ENCODE measurements around the gene DUSP2.
"Not testable (repeated sequence)": the region's sequence is repeated elsewhere in the genome, so short reads cannot be mapped to it uniquely, and the experiment has no call there.

DUSP2 gene

GRCh38 chr2:96146881-96147592 lies 1.8 kb upstream of the DUSP2 start:
- Histone ChIP-seq H3K4me1 (ENCODE audit: control insufficient read depth in 1 of 2, insufficient read depth in 2 of 2, low read length in 2 of 2) (peaks cover 22 to 46% of the 10 kb centered on the region in 2 donors), H3K27me3 (ENCODE audit: control insufficient read depth in 1 of 2, insufficient read depth in 2 of 2, low read length in 2 of 2) (no peaks in the 10 kb centered on the region), H3K9ac (ENCODE audit: low read depth in 1 of 2, low read length in 2 of 2) (peak overlapping the region; percentile 17 to 32), H3K4me3 (ENCODE audit: low read depth in 1 of 2, low read length in 2 of 2) (peak overlapping the region in 1 of 2 donors; percentile 13), H3K36me3 (ENCODE audit: control insufficient read depth in 1 of 2, insufficient read depth in 2 of 2, low read length in 2 of 2) (no peaks in the 10 kb centered on the region), H3K27ac (ENCODE audit: low read depth, low read length) (peak overlapping the region; percentile 41), H3K9me3 (ENCODE audit: control insufficient read depth in 1 of 2, low read length in 2 of 2) (no peaks in the 10 kb centered on the region)

DNA sequence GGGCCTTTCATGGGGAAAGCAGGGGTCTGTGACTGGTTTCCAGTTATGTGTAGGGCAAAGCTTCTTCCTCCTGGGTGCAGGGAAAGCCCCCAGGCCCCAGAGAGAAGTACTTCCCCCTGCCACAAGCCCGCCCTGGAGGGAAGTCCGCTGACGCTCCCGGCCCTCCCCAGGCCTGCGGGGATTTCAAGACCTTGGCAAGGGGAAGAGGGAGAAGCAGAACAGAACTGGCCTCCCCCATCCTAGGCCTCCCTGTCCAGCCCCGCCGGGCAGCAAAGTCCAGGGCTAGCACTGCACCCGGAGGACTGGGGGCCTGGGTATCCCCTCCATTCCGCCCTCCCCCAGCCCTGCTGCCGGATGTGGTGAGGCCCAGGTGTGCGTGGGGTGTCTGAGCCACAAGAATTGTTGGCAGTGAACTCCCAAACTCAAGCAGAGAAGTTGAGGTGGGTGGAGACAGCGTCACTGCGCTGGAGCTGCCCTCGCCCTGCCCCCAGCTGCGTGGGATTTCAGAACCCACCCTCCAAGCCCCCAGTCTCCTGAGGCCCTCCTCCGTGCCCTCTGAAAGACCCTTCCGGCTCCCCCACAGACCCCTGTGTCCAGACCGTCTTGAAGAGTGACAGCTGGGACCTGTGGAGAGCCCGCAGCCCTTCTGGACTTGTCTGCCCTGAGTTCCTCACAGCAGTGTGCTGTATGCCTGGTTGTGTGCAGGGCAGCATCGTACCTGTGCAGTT lies 1.1 kb upstream of the DUSP2 start:
- peaks cover 22 to 46% of the 10 kb centered on the region in 2 donors for H3K4me1 ChIP-seq (ENCODE audit: control insufficient read depth in 1 of 2, insufficient read depth in 2 of 2, low read length in 2 of 2)
- no peaks in the 10 kb centered on the region for H3K36me3 ChIP-seq (ENCODE audit: control insufficient read depth in 1 of 2, insufficient read depth in 2 of 2, low read length in 2 of 2)
- H3K27ac ChIP-seq (ENCODE audit: low read depth, low read length), result peak overlapping the region; percentile 61
- H3K9me3 ChIP-seq (ENCODE audit: control insufficient read depth in 1 of 2, low read length in 2 of 2), result no peaks in the 10 kb centered on the region
- H3K27me3 ChIP-seq (ENCODE audit: control insufficient read depth in 1 of 2, insufficient read depth in 2 of 2, low read length in 2 of 2), result no peaks in the 10 kb centered on the region
- H3K4me3 ChIP-seq (ENCODE audit: low read depth in 1 of 2, low read length in 2 of 2), result peak overlapping the region; percentile 10 to 61
- peak overlapping the region; percentile 23 to 47 for H3K9ac ChIP-seq (ENCODE audit: low read depth in 1 of 2, low read length in 2 of 2)

DNA sequence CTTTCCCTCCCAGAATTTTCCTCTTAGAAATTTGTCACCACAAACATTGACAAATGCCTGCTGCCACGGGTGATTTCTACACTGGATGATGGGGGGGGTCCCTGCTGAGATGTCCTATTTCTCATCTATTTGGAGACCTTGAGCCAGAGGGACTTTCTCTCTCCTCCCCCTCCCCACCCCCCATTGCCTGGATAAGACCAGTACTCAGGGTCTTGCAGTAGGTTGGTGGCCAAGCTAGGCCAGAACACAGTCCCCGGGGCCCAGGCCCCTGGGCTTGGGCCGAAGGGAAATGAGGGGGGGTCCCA lies 560 bp upstream of the DUSP2 start:
- Histone ChIP-seq H3K27ac (ENCODE audit: low read depth, low read length) (peak overlapping the region; percentile 61), H3K27me3 (ENCODE audit: control insufficient read depth in 1 of 2, insufficient read depth in 2 of 2, low read length in 2 of 2) (no peaks in the 10 kb centered on the region), H3K9ac (ENCODE audit: low read depth in 1 of 2, low read length in 2 of 2) (peak overlapping the region; percentile 23 to 47), H3K36me3 (ENCODE audit: control insufficient read depth in 1 of 2, insufficient read depth in 2 of 2, low read length in 2 of 2) (no peaks in the 10 kb centered on the region), H3K4me1 (ENCODE audit: control insufficient read depth in 1 of 2, insufficient read depth in 2 of 2, low read length in 2 of 2) (peaks cover 22 to 46% of the 10 kb centered on the region in 2 donors), H3K4me3 (ENCODE audit: low read depth in 1 of 2, low read length in 2 of 2) (peak overlapping the region; percentile 61 to 70), H3K9me3 (ENCODE audit: control insufficient read depth in 1 of 2, low read length in 2 of 2) (no peaks in the 10 kb centered on the region)

GRCh38 chr2:96144481-96145035 lies 682 bp downstream of the DUSP2 start:
- H3K9ac ChIP-seq (ENCODE audit: low read depth in 1 of 2, low read length in 2 of 2), result peak overlapping the region; percentile 43 to 59
- H3K4me1 ChIP-seq (ENCODE audit: control insufficient read depth in 1 of 2, insufficient read depth in 2 of 2, low read length in 2 of 2), result peaks cover 22 to 46% of the 10 kb centered on the region in 2 donors
- no peak overlapping the region for H3K27ac ChIP-seq (ENCODE audit: low read depth, low read length)

DNA sequence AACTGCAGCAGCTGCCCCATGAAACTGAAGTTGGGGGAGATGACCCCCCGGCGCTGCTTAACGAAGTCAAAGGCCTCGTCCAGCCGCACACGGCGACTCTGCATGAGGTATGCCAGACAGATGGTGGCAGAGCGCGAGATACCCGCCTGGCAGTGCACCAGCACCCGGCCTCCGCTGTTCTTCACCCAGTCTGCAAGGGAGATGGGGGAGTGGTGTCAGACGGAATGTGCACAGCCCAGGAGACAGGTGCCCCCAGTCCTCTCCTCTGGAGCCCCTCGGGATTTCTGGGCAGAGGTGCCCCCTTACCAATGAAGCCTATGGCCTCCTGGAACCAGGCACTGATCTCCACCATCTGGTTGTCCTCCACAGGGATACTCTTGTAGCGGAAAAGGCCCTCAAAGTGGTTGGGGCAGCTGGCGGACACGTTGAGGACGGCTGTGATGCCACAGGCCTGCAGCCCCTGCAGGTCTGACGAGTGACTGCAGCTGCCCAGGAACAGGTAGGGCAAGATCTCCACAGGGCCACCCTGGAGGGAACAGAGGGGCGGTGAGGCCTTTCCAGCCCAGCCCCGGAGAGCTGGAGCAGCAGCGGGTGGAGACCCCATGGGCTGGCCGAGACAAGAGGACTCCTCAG lies 1.3 kb downstream of the DUSP2 start:
- Histone ChIP-seq H3K4me1 (ENCODE audit: control insufficient read depth in 1 of 2, insufficient read depth in 2 of 2, low read length in 2 of 2) (peaks cover 26 to 44% of the 10 kb centered on the region in 2 donors), H3K4me3 (ENCODE audit: low read depth in 1 of 2, low read length in 2 of 2) (peak overlapping the region; percentile 61 to 70), H3K27ac (ENCODE audit: low read depth, low read length) (no peak overlapping the region), H3K9me3 (ENCODE audit: control insufficient read depth in 1 of 2, low read length in 2 of 2) (no peaks in the 10 kb centered on the region), H3K9ac (ENCODE audit: low read depth in 1 of 2, low read length in 2 of 2) (peak overlapping the region; percentile 6 to 59), H3K27me3 (ENCODE audit: control insufficient read depth in 1 of 2, insufficient read depth in 2 of 2, low read length in 2 of 2) (no peaks in the 10 kb centered on the region), H3K36me3 (ENCODE audit: control insufficient read depth in 1 of 2, insufficient read depth in 2 of 2, low read length in 2 of 2) (no peaks in the 10 kb centered on the region)

More at GRCh38 chr2:96144481-96145035, 682 bp downstream of the DUSP2 start:
- H3K27me3 ChIP-seq (ENCODE audit: control insufficient read depth in 1 of 2, insufficient read depth in 2 of 2, low read length in 2 of 2), result no peaks in the 10 kb centered on the region
- H3K9me3 ChIP-seq (ENCODE audit: control insufficient read depth in 1 of 2, low read length in 2 of 2), result no peaks in the 10 kb centered on the region
- peak overlapping the region; percentile 61 to 70 for H3K4me3 ChIP-seq (ENCODE audit: low read depth in 1 of 2, low read length in 2 of 2)
- no peaks in the 10 kb centered on the region for H3K36me3 ChIP-seq (ENCODE audit: control insufficient read depth in 1 of 2, insufficient read depth in 2 of 2, low read length in 2 of 2)

DNA sequence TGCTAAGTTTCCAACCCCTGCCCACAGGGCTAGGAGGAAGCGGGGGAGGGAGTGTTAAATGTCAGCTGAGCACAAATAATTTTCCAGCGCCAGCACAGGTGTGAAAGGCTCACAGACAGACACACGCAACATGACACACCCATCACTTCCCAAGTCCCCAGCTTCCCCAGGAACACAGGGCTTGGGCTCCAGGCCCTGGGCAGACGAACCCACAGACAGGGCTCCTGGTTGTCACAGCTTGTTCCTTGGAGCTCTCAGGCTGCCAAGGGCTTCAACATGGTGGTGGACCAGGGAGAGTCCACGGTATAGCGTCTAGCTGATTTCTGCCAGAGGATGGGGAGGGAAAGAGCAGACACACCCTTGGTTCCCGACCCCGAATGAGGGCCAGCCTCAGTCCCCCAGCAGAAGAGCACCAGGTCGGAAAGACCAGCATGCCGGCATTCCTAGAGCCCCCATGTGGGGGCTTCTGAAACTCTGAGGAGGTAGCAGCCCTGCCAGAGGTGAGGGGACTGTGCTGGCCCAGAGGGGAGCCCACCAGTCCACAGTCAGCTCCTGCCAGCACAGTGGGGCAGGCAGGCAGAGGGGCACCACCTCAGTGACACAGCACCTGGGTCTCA lies 1.9 kb downstream of the DUSP2 start:
- no peaks in the 10 kb centered on the region for H3K36me3 ChIP-seq (ENCODE audit: control insufficient read depth in 1 of 2, insufficient read depth in 2 of 2, low read length in 2 of 2)
- no peaks in the 10 kb centered on the region for H3K27me3 ChIP-seq (ENCODE audit: control insufficient read depth in 1 of 2, insufficient read depth in 2 of 2, low read length in 2 of 2)
- no peaks in the 10 kb centered on the region for H3K9me3 ChIP-seq (ENCODE audit: control insufficient read depth in 1 of 2, low read length in 2 of 2)
- no peak overlapping the region for H3K4me3 ChIP-seq (ENCODE audit: low read depth in 1 of 2, low read length in 2 of 2)
- H3K4me1 ChIP-seq (ENCODE audit: control insufficient read depth in 1 of 2, insufficient read depth in 2 of 2, low read length in 2 of 2), result peaks cover 29 to 38% of the 10 kb centered on the region in 2 donors
- H3K9ac ChIP-seq (ENCODE audit: low read depth in 1 of 2, low read length in 2 of 2), result no peak overlapping the region
- H3K27ac ChIP-seq (ENCODE audit: low read depth, low read length), result no peak overlapping the region

DNA sequence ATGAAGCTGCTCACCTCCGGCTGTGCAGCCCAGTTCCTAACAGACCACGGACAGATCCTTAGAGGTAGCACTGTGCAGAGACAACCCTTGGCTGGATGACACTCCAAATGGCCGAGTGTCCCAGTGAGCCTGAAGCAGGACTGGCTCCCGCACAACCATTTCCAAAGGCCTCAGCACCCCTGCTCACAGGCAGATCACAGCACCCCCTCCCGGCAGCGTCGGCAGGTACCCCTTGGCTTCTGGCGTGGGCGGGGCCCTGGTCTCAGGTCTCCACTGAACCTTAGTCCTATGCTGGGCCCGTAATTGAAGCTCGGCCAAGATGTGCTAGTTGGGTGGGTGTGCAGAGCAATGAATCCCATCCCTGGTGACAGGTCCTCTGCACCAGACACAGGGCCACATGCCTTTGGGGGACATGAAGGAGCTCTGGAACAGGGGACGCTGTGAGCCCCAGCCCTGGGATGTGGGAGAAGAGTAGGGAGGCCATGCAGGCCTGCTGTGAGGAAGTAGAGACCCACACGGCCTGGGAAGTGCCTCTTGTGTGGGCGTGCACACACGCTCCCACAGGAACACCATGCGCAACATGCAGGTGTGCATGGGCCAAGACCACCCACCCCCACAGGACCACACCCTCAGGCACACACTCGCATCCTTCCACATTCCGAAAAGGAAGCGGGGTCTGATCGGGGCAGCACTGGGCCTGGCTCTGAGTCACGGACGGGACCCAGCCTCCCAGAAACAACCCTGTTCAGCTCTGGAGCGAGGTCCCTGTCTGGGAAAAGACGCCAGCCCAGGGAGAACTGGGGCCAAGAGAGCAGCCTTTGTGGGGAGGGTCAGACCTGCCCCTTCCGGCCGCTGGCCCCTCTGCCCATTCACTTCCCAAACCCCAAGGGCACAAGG lies 2.8 kb downstream of the DUSP2 start:
- Histone ChIP-seq H3K9ac (ENCODE audit: low read depth in 1 of 2, low read length in 2 of 2) (no peak overlapping the region), H3K27me3 (ENCODE audit: control insufficient read depth in 1 of 2, insufficient read depth in 2 of 2, low read length in 2 of 2) (no peaks in the 10 kb centered on the region), H3K9me3 (ENCODE audit: control insufficient read depth in 1 of 2, low read length in 2 of 2) (no peaks in the 10 kb centered on the region), H3K4me3 (ENCODE audit: low read depth in 1 of 2, low read length in 2 of 2) (no peak overlapping the region), H3K4me1 (ENCODE audit: control insufficient read depth in 1 of 2, insufficient read depth in 2 of 2, low read length in 2 of 2) (peaks cover 26 to 34% of the 10 kb centered on the region in 2 donors), H3K36me3 (ENCODE audit: control insufficient read depth in 1 of 2, insufficient read depth in 2 of 2, low read length in 2 of 2) (no peaks in the 10 kb centered on the region), H3K27ac (ENCODE audit: low read depth, low read length) (no peak overlapping the region)

- not testable (repeated sequence) for H3K9me3 ChIP-seq (ENCODE audit: control insufficient read depth in 1 of 2, low read length in 2 of 2); H3K36me3 ChIP-seq (ENCODE audit: control insufficient read depth in 1 of 2, insufficient read depth in 2 of 2, low read length in 2 of 2); H3K9ac ChIP-seq (ENCODE audit: low read depth in 1 of 2, low read length in 2 of 2); H3K27me3 ChIP-seq (ENCODE audit: control insufficient read depth in 1 of 2, insufficient read depth in 2 of 2, low read length in 2 of 2); H3K27ac ChIP-seq (ENCODE audit: low read depth, low read length); H3K4me3 ChIP-seq (ENCODE audit: low read depth in 1 of 2, low read length in 2 of 2)
- peaks cover 20 to 26% of the 10 kb centered on the region in 2 donors for H3K4me1 ChIP-seq (ENCODE audit: control insufficient read depth in 1 of 2, insufficient read depth in 2 of 2, low read length in 2 of 2)
Observed at GRCh38 chr2:96141624-96141967, 3.6 kb downstream of the DUSP2 start.

DNA sequence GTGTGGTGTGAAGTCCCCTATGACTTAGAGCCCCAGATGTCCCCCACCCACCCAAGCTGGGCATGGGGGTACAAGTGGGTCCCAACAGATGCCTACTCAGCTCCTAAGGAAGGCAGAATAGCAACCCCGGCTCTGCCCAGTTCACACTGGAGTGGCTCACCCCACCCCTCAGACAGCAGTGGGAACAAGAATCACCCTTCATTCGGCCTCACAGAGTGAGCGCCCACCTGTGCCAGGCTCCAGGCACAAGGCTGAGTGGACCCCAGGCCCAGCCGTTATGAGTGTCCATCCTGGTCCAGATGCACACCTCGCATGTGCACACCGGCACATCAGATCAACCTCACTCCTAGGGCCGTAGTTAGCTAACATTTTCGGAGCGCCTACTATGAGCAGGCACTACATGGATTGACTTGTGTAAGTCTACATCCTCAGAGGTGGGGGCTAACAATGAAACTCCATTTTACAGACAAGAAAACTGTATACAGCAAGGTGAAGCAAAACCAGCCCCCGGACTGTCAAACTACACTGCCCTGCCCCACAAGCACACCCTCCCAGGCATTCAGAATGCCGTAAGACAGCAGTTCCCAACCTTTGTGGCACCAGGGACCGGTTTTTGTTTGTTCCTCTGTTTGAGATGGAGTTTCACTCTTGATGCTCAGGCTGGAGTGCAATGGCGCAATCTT lies 4.2 kb downstream of the DUSP2 start:
- no peak overlapping the region for H3K4me3 ChIP-seq (ENCODE audit: low read depth in 1 of 2, low read length in 2 of 2)
- H3K9ac ChIP-seq (ENCODE audit: low read depth in 1 of 2, low read length in 2 of 2), result no peak overlapping the region
- no peaks in the 10 kb centered on the region for H3K36me3 ChIP-seq (ENCODE audit: control insufficient read depth in 1 of 2, insufficient read depth in 2 of 2, low read length in 2 of 2)
- H3K27ac ChIP-seq (ENCODE audit: low read depth, low read length), result no peak overlapping the region
- H3K4me1 ChIP-seq (ENCODE audit: control insufficient read depth in 1 of 2, insufficient read depth in 2 of 2, low read length in 2 of 2), result peaks cover 18 to 22% of the 10 kb centered on the region in 2 donors
- no peaks in the 10 kb centered on the region for H3K27me3 ChIP-seq (ENCODE audit: control insufficient read depth in 1 of 2, insufficient read depth in 2 of 2, low read length in 2 of 2)
- H3K9me3 ChIP-seq (ENCODE audit: control insufficient read depth in 1 of 2, low read length in 2 of 2), result no peaks in the 10 kb centered on the region
